ENCODE data around the gene UBAC2.

Gene UBAC2

GRCh38 chr13:99303863-99304521, 103.3 kb downstream of the UBAC2 start:
- no peak for DNase-seq (ENCODE audit: low read depth)
- TF ChIP-seq, protein P1, sequence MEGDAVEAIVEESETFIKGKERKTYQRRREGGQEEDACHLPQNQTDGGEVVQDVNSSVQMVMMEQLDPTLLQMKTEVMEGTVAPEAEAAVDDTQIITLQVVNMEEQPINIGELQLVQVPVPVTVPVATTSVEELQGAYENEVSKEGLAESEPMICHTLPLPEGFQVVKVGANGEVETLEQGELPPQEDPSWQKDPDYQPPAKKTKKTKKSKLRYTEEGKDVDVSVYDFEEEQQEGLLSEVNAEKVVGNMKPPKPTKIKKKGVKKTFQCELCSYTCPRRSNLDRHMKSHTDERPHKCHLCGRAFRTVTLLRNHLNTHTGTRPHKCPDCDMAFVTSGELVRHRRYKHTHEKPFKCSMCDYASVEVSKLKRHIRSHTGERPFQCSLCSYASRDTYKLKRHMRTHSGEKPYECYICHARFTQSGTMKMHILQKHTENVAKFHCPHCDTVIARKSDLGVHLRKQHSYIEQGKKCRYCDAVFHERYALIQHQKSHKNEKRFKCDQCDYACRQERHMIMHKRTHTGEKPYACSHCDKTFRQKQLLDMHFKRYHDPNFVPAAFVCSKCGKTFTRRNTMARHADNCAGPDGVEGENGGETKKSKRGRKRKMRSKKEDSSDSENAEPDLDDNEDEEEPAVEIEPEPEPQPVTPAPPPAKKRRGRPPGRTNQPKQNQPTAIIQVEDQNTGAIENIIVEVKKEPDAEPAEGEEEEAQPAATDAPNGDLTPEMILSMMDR (conservative IDR thresholded peaks at IDR 0.05; ENCODE audit: low read depth, low read length), result no peak
- H3K4me3 ChIP-seq (ENCODE audit: low read depth, low read length), result no peak overlapping the region

GRCh38 chr13:99304541-99304940, 103.9 kb downstream of the UBAC2 start:
- TF ChIP-seq, protein P1 (conservative IDR thresholded peaks at IDR 0.05; ENCODE audit: low read depth, low read length), result no peak
- no peak overlapping the region for H3K4me3 ChIP-seq (ENCODE audit: low read depth, low read length)
- no peak for DNase-seq (ENCODE audit: low read depth)

GRCh38 chr13:99305158-99305557, 104.5 kb downstream of the UBAC2 start:
- TF ChIP-seq, protein P1 (conservative IDR thresholded peaks at IDR 0.05; ENCODE audit: low read depth, low read length), result no peak
- no peak overlapping the region for H3K4me3 ChIP-seq (ENCODE audit: low read depth, low read length)
- DNase-seq (ENCODE audit: low read depth), result no peak

DNA sequence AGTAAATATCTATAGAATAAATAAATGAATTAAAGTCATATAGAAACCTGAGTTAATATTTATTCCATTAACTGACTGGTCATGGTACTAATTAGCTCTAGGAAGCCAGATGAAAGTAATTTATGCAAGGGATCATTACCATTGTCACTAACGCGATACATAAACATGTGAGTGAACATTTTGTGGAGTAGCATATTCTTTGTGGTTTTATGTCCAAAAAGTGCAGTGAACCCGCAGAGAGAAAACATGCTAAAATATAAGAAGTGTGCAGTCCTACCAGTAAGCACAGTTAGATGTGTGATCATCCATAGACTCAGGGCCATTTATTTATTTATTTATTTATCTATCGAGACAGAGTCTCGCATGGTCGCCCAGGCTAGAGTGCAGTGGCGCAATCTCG, 104.9 kb downstream of the UBAC2 start:
- no peak for DNase-seq (ENCODE audit: low read depth)
- TF ChIP-seq, protein P1 (conservative IDR thresholded peaks at IDR 0.05; ENCODE audit: low read depth, low read length), result no peak
- no peak overlapping the region for H3K4me3 ChIP-seq (ENCODE audit: low read depth, low read length)

GRCh38 chr13:99307247-99307646, 106.6 kb downstream of the UBAC2 start, which contains the start of gene GPR183:
Gene GPR183, minus strand, starts transcription at chr13:99307399. Its CDS starts 11,254 bp downstream, at chr13:99296145.
- TF ChIP-seq, protein P1 (conservative IDR thresholded peaks at IDR 0.05; ENCODE audit: low read depth, low read length), result no peak
- no peak for DNase-seq (ENCODE audit: low read depth)
- no peak within 1 kb of the TSS for H3K4me3 ChIP-seq (ENCODE audit: low read depth, low read length)

- peak; percentile 75 for DNase-seq (ENCODE audit: low read depth)
These were observed 107.1 kb downstream of the UBAC2 start for GRCh38 chr13:99307648-99308339.

More at GRCh38 chr13:99307648-99308339, 107.1 kb downstream of the UBAC2 start:
- TF ChIP-seq, protein P1 (conservative IDR thresholded peaks at IDR 0.05; ENCODE audit: low read depth, low read length), result no peak
- H3K4me3 ChIP-seq (ENCODE audit: low read depth, low read length), result no peak overlapping the region
